H9 (cell line): Measurements from ENCODE around the gene ADCY4. TPM values are rescaled to one million over a fixed set of nuclear protein-coding genes. Genes with fewer than 3 reads are reported as not detected.

Experiments used
- DNase-seq: peaks from one replicate; pipeline ENCODE4 v3.0.0-alpha.2; 2017
- H2AFZ ChIP-seq: one replicate; pipeline ENCODE4 v1.6.1; 2013; ENCODE audit warnings: mild to moderate bottlenecking, low read length, control low read depth, moderate library complexity
- H2AK5ac ChIP-seq: 2 replicates; pipeline ENCODE4 v1.6.1; 2013; ENCODE audit warnings: low read length, control low read depth, mixed read lengths; ENCODE audit not compliant: insufficient read length
- H2BK120ac ChIP-seq: one replicate; pipeline ENCODE4 v1.6.1; 2013; ENCODE audit warnings: low read depth, mild to moderate bottlenecking, low read length, control low read depth, inconsistent platforms; ENCODE audit not compliant: poor library complexity, severe bottlenecking
- H2BK12ac ChIP-seq: 2 replicates; pipeline ENCODE4 v1.6.1; 2013; ENCODE audit warnings: low read length, control low read depth, mixed read lengths, low read depth; ENCODE audit not compliant: insufficient read length
- H2BK15ac ChIP-seq: 2 replicates; pipeline ENCODE4 v1.6.1; 2013; ENCODE audit warnings: low read depth, low read length, control low read depth
- H2BK20ac ChIP-seq: one replicate; pipeline ENCODE4 v1.6.1; 2013; ENCODE audit warnings: low read depth, mild to moderate bottlenecking, low read length, control low read depth, inconsistent platforms; ENCODE audit not compliant: poor library complexity, severe bottlenecking
- H2BK5ac ChIP-seq: 2 replicates; pipeline ENCODE4 v1.6.1; 2013; ENCODE audit warnings: low read length, control low read depth, mixed read lengths; ENCODE audit not compliant: insufficient read length
- H3K14ac ChIP-seq: 2 replicates; pipeline ENCODE4 v1.6.1; 2013; ENCODE audit warnings: low read length, control low read depth; ENCODE audit not compliant: insufficient read depth
- H3K18ac ChIP-seq: 2 replicates; pipeline ENCODE4 v1.6.1; 2013; ENCODE audit warnings: low read depth, mild to moderate bottlenecking, mixed read lengths, low read length, control low read depth; ENCODE audit not compliant: insufficient read length
- H3K23ac ChIP-seq: 2 replicates; pipeline ENCODE4 v1.6.1; 2013; ENCODE audit warnings: low read length, control low read depth, mixed read lengths, low read depth; ENCODE audit not compliant: insufficient read length
- H3K23me2 ChIP-seq: 2 replicates; pipeline ENCODE4 v1.6.1; 2013; ENCODE audit warnings: low read depth, mild to moderate bottlenecking, mixed read lengths, low read length, control low read depth; ENCODE audit not compliant: insufficient read length, poor library complexity, severe bottlenecking
- H3K27ac ChIP-seq: 2 replicates; pipeline ENCODE4 v1.5.1; 2013; ENCODE audit warnings: low read length, control low read depth, mixed read lengths, low read depth; ENCODE audit not compliant: insufficient read length
- H3K27me3 ChIP-seq: 2 replicates; pipeline ENCODE4 v1.6.1; 2013; ENCODE audit warnings: low read length, control low read depth, inconsistent platforms; ENCODE audit not compliant: insufficient read depth
- H3K4ac ChIP-seq: 2 replicates; pipeline ENCODE4 v1.6.1; 2013; ENCODE audit warnings: low read depth, mild to moderate bottlenecking, control low read depth, inconsistent platforms, low read length, moderate library complexity
- H3K4me1 ChIP-seq: 2 replicates; pipeline ENCODE4 v1.6.1; 2013; ENCODE audit warnings: low read length, control low read depth, inconsistent platforms; ENCODE audit not compliant: insufficient read depth
- H3K4me2 ChIP-seq: 2 replicates; pipeline ENCODE4 v1.6.1; 2013; ENCODE audit warnings: low read length, control low read depth, mixed read lengths; ENCODE audit not compliant: insufficient read length, insufficient read depth
- H3K56ac ChIP-seq: 2 replicates; pipeline ENCODE4 v1.6.1; 2013; ENCODE audit warnings: low read depth, mild to moderate bottlenecking, mixed read lengths, low read length, control low read depth; ENCODE audit not compliant: insufficient read length
- H3K79me1 ChIP-seq: 2 replicates; pipeline ENCODE4 v1.6.1; 2013; ENCODE audit warnings: low read depth, mild to moderate bottlenecking, moderate library complexity, low read length, control low read depth, inconsistent platforms; ENCODE audit not compliant: insufficient read depth, poor library complexity, severe bottlenecking
- H3K79me2 ChIP-seq: 2 replicates; pipeline ENCODE4 v1.6.1; 2013; ENCODE audit warnings: low read length, control low read depth, inconsistent platforms; ENCODE audit not compliant: insufficient read depth
- H3K9ac ChIP-seq: 2 replicates; pipeline ENCODE4 v1.6.1; 2013; ENCODE audit warnings: low read length, control low read depth, mixed read lengths; ENCODE audit not compliant: insufficient read length; ENCODE audit errors: extremely low read depth
- H3K9me3 ChIP-seq: one replicate; pipeline ENCODE4 v1.6.1; 2013; ENCODE audit warnings: low read depth, low read length, inconsistent platforms; ENCODE audit not compliant: control insufficient read depth
- H3T11ph ChIP-seq: one replicate; pipeline ENCODE4 v1.6.1; 2013; ENCODE audit warnings: mild to moderate bottlenecking, low read length, control low read depth, inconsistent platforms
- H4K20me1 ChIP-seq: one replicate; pipeline ENCODE4 v1.6.1; 2013; ENCODE audit not compliant: control insufficient read depth, insufficient read length, insufficient read depth
- H4K5ac ChIP-seq: 2 replicates; pipeline ENCODE4 v1.6.1; 2013; ENCODE audit warnings: low read depth, mild to moderate bottlenecking, mixed read lengths, low read length, control low read depth; ENCODE audit not compliant: insufficient read length
- H4K8ac ChIP-seq: replicated peaks from 2 replicates; pipeline ENCODE4 v1.6.1; 2013; ENCODE audit warnings: low read length, control low read depth, mixed read lengths, low read depth; ENCODE audit not compliant: insufficient read length
- H4K91ac ChIP-seq: 2 replicates; pipeline ENCODE4 v1.6.1; 2013; ENCODE audit warnings: low read depth, mild to moderate bottlenecking, moderate library complexity, mixed read lengths, low read length, control low read depth; ENCODE audit not compliant: insufficient read length
- H3K27ac Mint-ChIP-seq, 3 experiments: 2 replicates in 2 of 3; 3 replicates in 1 of 3; pipeline ENCODE4 v1.8.0; 2020 to 2021; ENCODE audit warnings: mixed read lengths in 3 of 3, mild to moderate bottlenecking in 1 of 3, moderate library complexity in 1 of 3
- H3K27me3 Mint-ChIP-seq: 2 replicates; pipeline ENCODE4 v1.8.0; 2021; ENCODE audit warnings: low read depth, mild to moderate bottlenecking, moderate library complexity, mixed read lengths
- H3K36me3 Mint-ChIP-seq, 3 experiments: 2 replicates in 2 of 3; 3 replicates in 1 of 3; pipeline ENCODE4 v1.8.0; 2020 to 2021; ENCODE audit warnings: low read depth in 3 of 3, mixed read lengths in 3 of 3; ENCODE audit not compliant: insufficient read depth in 1 of 3
- H3K4me1 Mint-ChIP-seq, 2 experiments: 2 replicates each; pipeline ENCODE4 v1.8.0; 2020; ENCODE audit warnings: mixed read lengths in 2 of 2
- H3K4me3 Mint-ChIP-seq, 2 experiments: 2 replicates in 1 of 2; 3 replicates in 1 of 2; pipeline ENCODE4 v1.8.0; 2020 to 2021; ENCODE audit warnings: mild to moderate bottlenecking in 2 of 2, mixed read lengths in 2 of 2, moderate library complexity in 1 of 2
- H3K9me3 Mint-ChIP-seq, 2 experiments: 2 replicates in 1 of 2; 3 replicates in 1 of 2; pipeline ENCODE4 v1.8.0; 2020; ENCODE audit warnings: mild to moderate bottlenecking in 2 of 2, mixed read lengths in 2 of 2, moderate library complexity in 1 of 2
- CTCF ChIP-seq: fragments of 200-600 bp; sonication (generic); conservative IDR thresholded peaks from 3 replicates; pipeline ENCODE4 v1.8.0; 2021; ENCODE audit warnings: antibody characterized with exemption, mild to moderate bottlenecking
- WGBS: extraction: QIAGEN DNeasy Blood & Tissue Kit; methylation state at CpG from one replicate; pipeline ENCODE4 v1.1.7; 2013; ENCODE audit warnings: missing lambda C conversion rate, low lambda C conversion rate, mixed read lengths; ENCODE audit not compliant: insufficient read length; ENCODE audit errors: extremely low coverage; 5-methylcytosine and 5-hydroxymethylcytosine counted together
- total RNA-seq: library from RNA; stranded (reverse); gene quantifications from 2 replicates; pipeline ENCODE4 v1.2.1, GENCODE V29; 2021

The ADCY4 gene
- total RNA-seq, 1 experiment from 2014 or later: 0.09 TPM

DNA sequence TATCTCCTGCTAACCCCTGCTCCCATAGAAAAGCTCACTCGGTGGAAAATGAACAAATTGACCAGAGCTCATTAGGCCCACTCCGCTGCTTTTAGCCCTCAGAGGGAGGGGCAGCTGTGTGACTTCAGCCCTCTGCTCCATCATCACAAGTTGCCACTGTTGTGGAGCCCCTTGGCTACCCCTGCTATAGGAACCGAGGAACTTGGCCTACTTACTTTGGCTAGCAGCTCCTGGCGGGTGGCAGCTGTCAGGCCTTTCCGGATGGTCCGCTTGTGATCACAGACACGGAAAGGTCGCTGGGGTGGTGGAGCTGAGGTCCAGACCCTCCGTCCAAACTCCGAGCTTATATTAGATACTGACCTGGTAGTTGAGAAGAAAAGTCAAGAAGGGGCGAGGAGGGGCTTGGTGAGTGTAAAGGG is 27.7 kb downstream of the ADCY4 start:
- H2BK20ac ChIP-seq: no peak overlapping the region
- H3K27ac ChIP-seq: no peak overlapping the region
- peaks cover 5 to 6% of the 10 kb centered on the region in 2 experiments; a peak in 3 of 4 replicates for H3K4me1 Mint-ChIP-seq
- H3K27ac Mint-ChIP-seq: peak overlapping the region in 1 of 3 experiments; percentile 25; a peak in 1 of 7 replicates
- H3K79me2 ChIP-seq: no peaks in the 10 kb centered on the region
- H3K36me3 Mint-ChIP-seq: peaks cover 33 to 73% (median 57%) of the 10 kb centered on the region in 3 experiments
- H3K79me1 ChIP-seq: no peaks in the 10 kb centered on the region
- no peak for TF ChIP-seq CTCF
- no peak overlapping the region for H2AK5ac ChIP-seq
- no peak overlapping the region for H3K4me2 ChIP-seq
- no CpG with 5 or more reads among the region's 11 CpGs for WGBS
- H3K4me1 ChIP-seq: no peaks in the 10 kb centered on the region
- no peak overlapping the region for H2BK5ac ChIP-seq
- no peak overlapping the region for H3K23ac ChIP-seq
- no peaks in the 10 kb centered on the region for H3K23me2 ChIP-seq
- H3K18ac ChIP-seq: no peak overlapping the region
- H2BK15ac ChIP-seq: no peak overlapping the region
- no peak overlapping the region for H2BK12ac ChIP-seq
- H3K9ac ChIP-seq: no peak overlapping the region
- H3K4ac ChIP-seq: no peak overlapping the region
- H3K56ac ChIP-seq: no peak overlapping the region
- no peak overlapping the region for H2BK120ac ChIP-seq
- H3K27me3 ChIP-seq: no peaks in the 10 kb centered on the region
- H3K4me3 Mint-ChIP-seq: no peak overlapping the region
- H3K9me3 Mint-ChIP-seq: no peaks in the 10 kb centered on the region
- no peak overlapping the region for H4K5ac ChIP-seq
- no peak overlapping the region for H3T11ph ChIP-seq
- no peak overlapping the region for H4K91ac ChIP-seq
- no peak overlapping the region for H3K14ac ChIP-seq
- no peak overlapping the region for H4K8ac ChIP-seq
- H3K27me3 Mint-ChIP-seq: no peaks in the 10 kb centered on the region
- DNase-seq: no peak
- no peaks in the 10 kb centered on the region for H4K20me1 ChIP-seq
- no peak overlapping the region for H2AFZ ChIP-seq
- no peaks in the 10 kb centered on the region for H3K9me3 ChIP-seq
